Endothelial cell of umbilical vein (primary cell): ENCODE measurements around the gene ARL3. TPM values are rescaled to one million over a fixed set of nuclear protein-coding genes. Genes with fewer than 3 reads are reported as not detected.

Experiments used
- BruUV-seq: library from RNA; stranded (reverse); fragments of 400-500 nt; replicated peaks from 2 replicates; lab custom pipeline; 2021; lab: Mats Ljungman, UMichigan
- CTCF ChIA-PET: fragments of 300-600, 350-600 bp; sonication (Branson Sonifier 250); formaldehyde crosslinking; loops from one replicate; lab custom pipeline; 2021; ENCODE audit warnings: antibody characterized with exemption, inconsistent platforms; lab: Charles Lee
- POLR2A ChIA-PET: fragments of 300-600, 350-600 bp; sonication (Branson Sonifier 250); formaldehyde crosslinking; loops from one replicate; lab custom pipeline; 2021; ENCODE audit warnings: antibody characterized with exemption, inconsistent platforms; lab: Charles Lee
- DNase-seq: peaks from one replicate; pipeline ENCODE4 v3.0.0-alpha.2; 2011; ENCODE audit warnings: low read depth, low spot score
- FAIRE-seq: peaks from 2 replicates; lab custom pipeline; 2011; peaks lifted over from hg19 to GRCh38; lab: Jason Lieb, UNC
- H2AFZ ChIP-seq: 2 replicates; pipeline ENCODE4 v1.6.0; 2012; ENCODE audit warnings: low read depth, low read length, control low read depth, inconsistent platforms
- H3K27ac ChIP-seq: 2 replicates; pipeline ENCODE4 v1.5.1; 2011; ENCODE audit warnings: low read depth, mild to moderate bottlenecking, control low read depth, low read length, moderate library complexity; ENCODE audit not compliant: insufficient read depth
- H3K27me3 ChIP-seq, 2 experiments: 2 replicates each; pipeline versions ENCODE4 v1.6.0 to v1.6.1; 2011; ENCODE audit warnings: low read length in 2 of 2, mixed read lengths in 1 of 2; ENCODE audit not compliant: control insufficient read depth in 2 of 2, insufficient read depth in 2 of 2
- H3K36me3 ChIP-seq, 2 experiments: 2 replicates in 1 of 2; 3 replicates in 1 of 2; pipeline ENCODE4 v1.5.1; 2011; ENCODE audit warnings: low read length in 2 of 2, mild to moderate bottlenecking in 1 of 2, moderate library complexity in 1 of 2; ENCODE audit not compliant: control insufficient read depth in 2 of 2, insufficient read depth in 2 of 2; ENCODE audit errors: extremely low read depth in 1 of 2
- H3K4me1 ChIP-seq: 3 replicates; pipeline ENCODE4 v1.5.1; 2011; ENCODE audit warnings: mild to moderate bottlenecking, low read length; ENCODE audit not compliant: control insufficient read depth, insufficient read depth; ENCODE audit errors: extremely low read depth
- H3K4me2 ChIP-seq: 2 replicates; pipeline ENCODE4 v1.6.1; 2011; ENCODE audit warnings: low read length, control low read depth, mixed read lengths; ENCODE audit not compliant: insufficient read depth
- H3K4me3 ChIP-seq, 3 experiments: fragments of 200-600 bp in 1 of 3; sonication (generic), shearing (Covaris generic) in 1 of 3; replicated peaks in 1 of 3; 2 replicates each; pipeline ENCODE4 v1.5.1; 2011 to 2016; ENCODE audit warnings: control low read depth in 3 of 3, low read length in 3 of 3, mild to moderate bottlenecking in 2 of 3, inconsistent platforms in 1 of 3, low read depth in 1 of 3, moderate library complexity in 1 of 3; ENCODE audit not compliant: insufficient read depth in 1 of 3
- H3K79me2 ChIP-seq: 2 replicates; pipeline ENCODE4 v1.6.0; 2012; ENCODE audit warnings: low read length, inconsistent platforms; ENCODE audit not compliant: control insufficient read depth, insufficient read depth
- H3K9ac ChIP-seq: replicated peaks from 2 replicates; pipeline ENCODE3; 2011; ENCODE audit warnings: low read length, control low read depth; ENCODE audit not compliant: insufficient read depth; ENCODE audit errors: extremely low read depth
- H3K9me1 ChIP-seq: replicated peaks from 3 replicates; pipeline ENCODE4 v1.6.0; 2011; ENCODE audit warnings: mild to moderate bottlenecking, low read length; ENCODE audit not compliant: control insufficient read depth, insufficient read depth; ENCODE audit errors: extremely low read depth
- H3K9me3 ChIP-seq: replicated peaks from 2 replicates; pipeline ENCODE4 v1.5.1; 2012; ENCODE audit warnings: low read length, inconsistent platforms; ENCODE audit not compliant: control insufficient read depth, insufficient read depth
- H4K20me1 ChIP-seq: replicated peaks from 2 replicates; pipeline ENCODE3; 2011; ENCODE audit warnings: mild to moderate bottlenecking, low read length; ENCODE audit not compliant: control insufficient read depth, insufficient read depth; ENCODE audit errors: extremely low read depth
- CTCF ChIP-seq, 2 donors: IDR thresholded peaks; 1 replicate in 1 of 2; 2 replicates in 1 of 2; pipeline ENCODE4 v1.5.1; 2011; ENCODE audit warnings: low read length in 2 of 2, mild to moderate bottlenecking in 2 of 2, moderate library complexity in 2 of 2, control low read depth in 1 of 2, inconsistent platforms in 1 of 2, low read depth in 1 of 2; ENCODE audit not compliant: insufficient read depth in 1 of 2; ENCODE audit errors: extremely low read depth in 1 of 2
- EZH2 ChIP-seq: IDR thresholded peaks from 2 replicates; pipeline ENCODE4 v1.6.1; 2012; ENCODE audit warnings: borderline replicate concordance, low read depth, mild to moderate bottlenecking, moderate library complexity, low read length, inconsistent platforms; ENCODE audit not compliant: severe bottlenecking
- FOS ChIP-seq: IDR thresholded peaks from 2 replicates; pipeline ENCODE4 v1.6.1; 2011; ENCODE audit warnings: mild to moderate bottlenecking, low read length, moderate library complexity, borderline replicate concordance; ENCODE audit not compliant: insufficient read depth
- GATA2 ChIP-seq: IDR thresholded peaks from 2 replicates; pipeline ENCODE4 v1.7.0; 2011; ENCODE audit warnings: low read depth, mild to moderate bottlenecking, moderate library complexity, mixed read lengths, low read length; ENCODE audit not compliant: insufficient read length, insufficient read depth
- JUN ChIP-seq: IDR thresholded peaks from 2 replicates; pipeline ENCODE4 v1.6.1; 2011; ENCODE audit warnings: borderline replicate concordance, low read depth; ENCODE audit not compliant: insufficient read length, insufficient read depth
- MYC ChIP-seq: IDR thresholded peaks from one replicate; pipeline ENCODE4 v1.6.1; 2011; ENCODE audit warnings: mild to moderate bottlenecking, low read depth, low read length
- POLR2A ChIP-seq: IDR thresholded peaks from 2 replicates; pipeline ENCODE4 v1.6.1; 2012; ENCODE audit warnings: low read depth, mild to moderate bottlenecking, control low read depth, low read length
- POLR2AphosphoS5 ChIP-seq: IDR thresholded peaks from 2 replicates; pipeline ENCODE4 v1.6.1; 2012; ENCODE audit warnings: low read depth, mild to moderate bottlenecking, control low read depth, low read length, moderate library complexity; ENCODE audit not compliant: insufficient read depth
- dilution Hi-C: fragments of 300-500 bp; cut with MboI; formaldehyde crosslinking; loops from one replicate; pipeline ENCODE4 v1.15.0; 2019; ENCODE audit warnings: low sequenced_read_pairs; ENCODE audit not compliant: extremely low pct_ligation_motif_present
- intact Hi-C: fragments of 100-400 bp; cut with micrococcal nuclease; formaldehyde crosslinking; loops from one replicate; pipeline ENCODE4 v1.10.0; 2022
- polyA plus RNA-seq, 4 experiments: library from polyadenylated mRNA; depleted of rRNA in 3 of 4; stranded (reverse) in 3 of 4; unstranded in 1 of 4; fragments of >200 nt; gene quantifications; 2 replicates each; pipeline versions ENCODE4 v1.2.1 to v1.2.3, GENCODE V29; 2011 to 2012; ENCODE audit warnings: missing spikeins in 1 of 4
- total RNA-seq: library from RNA; stranded (reverse); gene quantifications from 2 replicates; pipeline ENCODE4 v1.2.3, GENCODE V29; 2021
- TF ChIP-seq, protein P1 (sequence below): IDR thresholded peaks from 2 replicates; pipeline ENCODE4 v1.6.1; 2011; ENCODE audit not compliant: insufficient read depth, insufficient read length

Gene ARL3
- total and polyA plus RNA-seq, 2 donors (not counting 3 experiments of a cell fraction or from before 2014, with no cell fraction given), result 6.6 to 11.0 TPM

- no peaks in the 10 kb centered on the region for H3K9me1 ChIP-seq
- H3K27ac ChIP-seq, result no peak overlapping the region
- no peak for DNase-seq
- no peaks in the 10 kb centered on the region for H3K36me3 ChIP-seq
- ChIA-PET POLR2A (no interaction called here), CTCF (interaction anchor here (1.3 to 8.1 kb wide), 5 partner anchors 34 to 224 kb away, joined by 3 to 75 read pairs (median 9); partner anchors contain the start of genes ARL3 and SUFU)
- no peak overlapping the region for H3K9ac ChIP-seq
- no peak overlapping the region for H3K4me2 ChIP-seq
- no peak overlapping the region for H2AFZ ChIP-seq
- peaks cover 5% of the 10 kb centered on the region for H3K4me1 ChIP-seq
- dilution Hi-C loops (no loop called here), intact Hi-C loops (no loop called here)
- H3K27me3 ChIP-seq, result no peaks in the 10 kb centered on the region
- no TSS peak for BruUV-seq
- peak; percentile 50 for FAIRE-seq
- no peaks in the 10 kb centered on the region for H4K20me1 ChIP-seq
- no peak overlapping the region for H3K4me3 ChIP-seq
- no peaks in the 10 kb centered on the region for H3K9me3 ChIP-seq
- H3K79me2 ChIP-seq, result no peaks in the 10 kb centered on the region
- TF ChIP-seq, protein P1, sequence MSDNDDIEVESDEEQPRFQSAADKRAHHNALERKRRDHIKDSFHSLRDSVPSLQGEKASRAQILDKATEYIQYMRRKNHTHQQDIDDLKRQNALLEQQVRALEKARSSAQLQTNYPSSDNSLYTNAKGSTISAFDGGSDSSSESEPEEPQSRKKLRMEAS, result no peak
- TF ChIP-seq FOS, result no peak
- TF ChIP-seq CTCF (IDR thresholded peaks at IDR 0.05; ENCODE audit: extremely low read depth in 1 of 2, insufficient read depth in 1 of 2, low read depth in 1 of 2, low read length in 2 of 2), result no peak
- TF ChIP-seq EZH2, result no peak
- no peak for TF ChIP-seq GATA2
- no peak for TF ChIP-seq MYC
- no peak for TF ChIP-seq JUN
- no peak for TF ChIP-seq POLR2A
- TF ChIP-seq POLR2AphosphoS5, result no peak
Measured at GRCh38 chr10:102676534-102677315, 37.5 kb downstream of the ARL3 start.
